HL-60/S4 treated with phorbol 12-myristate 13-acetate at 8.2 ng/mL for 4 days and 3 days (cell line): Measurements from ENCODE around the gene FAM181A.

ENCODE experiments used
- in situ Hi-C: fragments of 300-500 bp; cut with MboI; formaldehyde crosslinking; loops from 2 replicates; pipeline ENCODE4 v1.15.0; 2022; ENCODE audit warnings: low sequenced_read_pairs

FAM181A gene

DNA sequence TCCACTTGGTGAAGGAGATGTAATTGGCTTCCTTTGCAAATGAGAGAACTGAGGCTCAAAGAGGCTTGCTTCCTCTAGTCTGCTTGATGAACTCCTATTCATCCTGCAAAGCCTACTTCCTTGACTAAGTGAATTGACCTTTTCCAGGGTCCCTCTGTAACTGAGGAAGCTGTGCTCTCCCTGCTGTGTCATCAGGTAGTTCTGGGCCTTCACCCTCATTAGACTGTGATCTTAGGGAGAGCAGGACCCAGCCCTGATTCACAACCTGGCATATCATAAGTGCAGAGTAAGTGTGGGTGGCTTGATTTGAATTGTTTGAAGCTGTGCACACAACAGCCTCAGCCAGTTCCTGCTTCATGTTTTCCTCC is 32.9 kb downstream of the FAM181A start:
- in situ Hi-C loops, result no loop called here

DNA sequence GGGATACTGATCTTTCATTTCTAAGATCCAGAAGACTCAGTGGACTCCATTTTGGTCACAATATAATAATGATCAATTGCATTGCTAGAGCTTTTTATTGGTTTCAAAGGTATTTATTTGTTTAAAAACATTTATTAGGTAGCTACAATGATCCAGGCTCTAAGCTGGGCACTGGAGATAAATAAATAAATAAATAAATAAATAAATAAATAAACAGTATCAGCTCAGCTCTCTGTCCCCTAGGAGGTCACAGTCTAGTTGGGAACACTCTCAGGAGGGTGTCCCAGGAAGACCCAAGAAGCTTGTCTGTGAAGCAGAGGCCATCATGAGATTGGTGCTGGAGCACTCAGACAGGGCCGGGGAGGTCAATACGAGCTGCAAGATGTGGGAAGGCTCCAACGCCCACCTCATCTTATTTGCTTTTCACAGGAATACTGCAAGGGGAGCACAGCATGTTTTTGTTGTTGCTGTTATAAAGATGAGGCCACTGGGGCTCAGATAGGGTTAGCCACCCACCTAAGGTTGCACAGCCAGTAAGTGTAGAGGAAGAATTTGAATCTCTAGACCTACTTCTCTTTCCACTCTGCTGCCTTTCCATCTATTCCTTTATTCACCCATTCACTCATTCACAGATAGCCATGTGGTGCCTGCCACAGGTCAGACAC is 33.8 kb downstream of the FAM181A start:
- in situ Hi-C loops, result no loop called here

DNA sequence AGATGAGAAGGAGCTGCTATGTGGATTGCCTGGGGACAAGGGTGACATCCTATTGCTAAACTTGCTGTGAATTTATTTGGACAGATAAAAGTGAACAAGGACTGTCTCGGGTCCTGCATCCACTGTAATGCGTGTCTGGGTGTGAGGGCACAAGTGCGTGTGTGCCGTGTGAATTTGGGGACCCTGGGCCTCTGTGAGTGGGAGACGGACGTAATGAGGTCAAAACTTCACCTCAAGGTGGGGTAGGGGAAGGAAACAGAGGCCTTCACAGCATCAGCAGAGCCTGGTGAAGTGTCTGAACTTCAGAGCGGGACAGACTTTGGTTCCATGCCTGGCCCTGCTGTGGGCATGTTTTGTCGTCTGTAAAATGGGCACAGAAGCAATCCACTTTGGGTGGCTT is 34.5 kb downstream of the FAM181A start:
- in situ Hi-C loops, result no loop called here

DNA sequence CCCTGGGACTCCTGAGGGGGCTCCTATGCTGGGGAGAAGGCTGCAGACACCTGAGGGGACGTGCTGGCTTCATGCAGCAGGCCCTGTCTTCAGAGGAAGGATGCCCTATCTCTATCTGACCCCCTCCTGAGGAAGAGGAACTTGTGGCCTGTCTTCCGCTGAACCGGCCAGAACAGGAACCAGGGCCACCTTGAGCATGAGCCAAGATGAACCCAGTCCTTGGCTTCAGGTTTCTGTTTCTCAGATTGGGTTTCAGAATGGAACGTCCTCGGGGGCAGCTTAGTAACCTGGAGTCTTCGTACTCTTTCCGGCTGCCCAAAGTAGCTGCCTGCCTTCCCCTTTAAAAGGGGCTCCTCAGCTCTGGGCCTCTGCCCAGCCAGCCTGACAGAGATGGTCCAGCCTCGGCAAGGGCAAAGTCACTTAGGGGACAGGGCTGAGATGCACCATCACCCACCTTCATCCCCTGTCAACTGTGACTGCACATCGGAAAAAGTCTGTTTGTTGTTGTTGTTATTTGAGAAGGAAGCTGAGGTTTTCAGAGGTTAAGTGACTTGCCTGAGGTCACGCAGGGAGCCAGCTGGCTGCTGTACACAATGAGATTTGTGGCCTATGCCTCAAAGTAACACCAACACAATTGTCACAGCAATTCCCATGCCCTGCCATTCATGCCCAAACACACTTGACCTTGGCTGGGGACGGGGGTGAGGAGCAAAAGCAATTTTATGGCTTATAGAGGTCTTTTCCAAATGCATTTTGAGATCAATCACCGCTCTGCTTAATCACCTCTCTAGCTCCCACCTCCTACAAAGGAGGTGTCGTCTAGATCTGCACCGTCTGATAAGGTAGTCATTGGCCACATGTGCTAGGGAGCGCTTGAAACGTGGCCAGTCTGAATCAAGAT is 35.8 kb downstream of the FAM181A start:
- in situ Hi-C loops, result no loop called here

DNA sequence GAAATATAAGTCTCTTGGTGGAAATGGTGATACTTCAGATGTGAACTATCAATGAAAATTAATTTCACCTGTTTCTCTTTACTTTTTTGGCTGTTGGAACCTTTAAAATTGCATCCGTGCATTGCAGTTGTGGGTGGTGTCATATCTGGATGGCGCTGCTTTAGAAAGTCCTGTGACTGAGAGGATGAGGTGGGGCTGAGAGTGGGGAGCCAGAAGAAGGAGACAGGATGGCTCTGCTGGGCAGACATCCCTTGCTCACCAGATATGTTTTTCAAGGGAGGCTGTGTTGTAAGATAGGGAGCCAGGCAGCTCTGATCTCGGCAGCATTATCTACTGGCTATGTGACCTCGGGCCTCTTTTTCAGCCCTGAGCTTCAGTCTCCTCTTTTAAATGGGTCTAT is 36.5 kb downstream of the FAM181A start:
- in situ Hi-C loops, result no loop called here

DNA sequence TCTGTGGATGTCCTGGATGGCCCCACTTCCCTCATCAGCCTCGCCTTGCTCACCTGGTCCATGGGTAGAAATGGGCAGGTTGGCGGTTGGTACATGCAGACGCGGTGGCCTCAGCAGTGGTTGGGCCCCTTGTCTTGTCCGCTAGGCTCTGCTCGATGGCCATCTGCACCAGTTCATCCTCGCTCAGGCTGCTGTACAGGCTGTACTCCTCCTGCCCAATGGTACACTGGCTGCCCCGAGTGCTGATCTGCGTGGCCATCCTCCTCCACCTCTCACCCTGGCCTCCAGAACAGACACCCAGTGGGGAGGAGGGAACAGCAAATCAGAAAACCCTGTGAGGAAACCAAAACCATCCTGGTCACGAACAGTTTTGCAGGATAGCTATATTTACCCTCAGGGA is 37.1 kb downstream of the FAM181A start:
- in situ Hi-C loops, result no loop called here

DNA sequence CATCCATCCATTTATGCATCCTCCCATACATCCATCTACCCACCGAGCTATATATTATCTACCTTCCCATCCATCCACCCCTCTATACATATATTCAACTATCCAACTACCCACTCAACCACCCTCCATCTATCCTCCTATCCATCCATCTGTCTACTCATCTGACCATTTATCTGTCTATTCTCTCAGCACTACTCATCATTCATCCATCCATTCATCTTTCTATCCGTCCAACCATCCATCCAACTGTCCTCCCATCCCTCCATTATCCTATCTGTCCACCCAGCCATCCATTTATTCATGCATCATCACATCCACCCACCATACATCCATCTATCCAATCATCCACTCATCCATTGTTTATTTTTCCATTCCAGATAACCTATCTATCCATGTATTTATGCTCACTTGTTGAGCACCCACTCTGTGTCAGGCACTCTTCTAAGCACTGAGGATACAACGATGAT is 37.7 kb downstream of the FAM181A start:
- in situ Hi-C loops, result no loop called here

DNA sequence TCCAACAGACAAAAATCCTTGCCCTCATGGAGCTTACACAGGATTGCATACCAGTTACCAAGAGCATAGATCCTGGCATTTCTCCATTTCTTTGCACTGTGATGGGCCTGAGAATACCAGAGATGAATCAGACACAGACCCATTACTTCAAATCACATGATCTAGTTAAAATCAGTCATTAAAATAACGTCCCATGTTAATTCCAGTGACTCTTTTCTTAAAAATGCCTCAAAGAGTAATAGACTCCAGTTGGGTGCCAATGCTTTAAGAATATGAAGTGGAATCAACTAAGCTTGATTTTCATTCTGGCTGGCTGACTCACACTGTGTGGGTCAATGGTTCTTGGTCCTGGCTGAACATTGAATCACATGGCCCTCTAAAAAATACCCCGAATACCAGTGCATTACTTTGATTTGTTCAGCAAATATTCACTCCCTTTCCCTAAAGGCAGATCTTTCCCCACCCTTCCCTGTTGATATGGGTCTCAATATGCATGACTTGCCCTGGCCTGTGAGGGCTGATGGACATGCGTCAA is 38.2 kb downstream of the FAM181A start:
- in situ Hi-C loops, result no loop called here

DNA sequence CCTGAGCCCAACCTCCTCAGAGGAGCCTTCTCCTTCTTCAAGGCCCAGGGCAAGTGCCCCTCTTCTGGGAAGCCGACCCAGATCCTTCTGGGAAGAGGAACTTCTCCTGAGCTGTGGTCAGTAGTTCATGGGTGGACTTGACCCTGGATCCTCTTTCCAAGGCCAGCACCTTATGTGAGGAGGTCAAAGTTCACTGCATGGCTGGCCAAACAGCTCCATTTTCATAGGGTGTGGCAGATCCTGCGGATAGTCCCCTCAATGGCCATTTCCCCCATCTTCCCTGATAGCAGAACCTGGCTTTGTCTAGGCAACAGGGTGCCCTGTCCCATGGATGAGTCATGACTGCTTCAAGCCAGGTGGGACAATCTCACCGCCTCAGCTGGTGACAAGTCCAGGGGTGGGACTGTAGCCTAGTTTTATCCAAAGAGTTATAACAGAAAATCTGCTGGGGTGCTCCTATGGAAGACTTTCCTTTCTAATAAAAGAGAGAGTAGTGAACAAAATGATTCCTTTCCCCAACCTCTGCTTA is 38.9 kb downstream of the FAM181A start:
- in situ Hi-C loops, result no loop called here

DNA sequence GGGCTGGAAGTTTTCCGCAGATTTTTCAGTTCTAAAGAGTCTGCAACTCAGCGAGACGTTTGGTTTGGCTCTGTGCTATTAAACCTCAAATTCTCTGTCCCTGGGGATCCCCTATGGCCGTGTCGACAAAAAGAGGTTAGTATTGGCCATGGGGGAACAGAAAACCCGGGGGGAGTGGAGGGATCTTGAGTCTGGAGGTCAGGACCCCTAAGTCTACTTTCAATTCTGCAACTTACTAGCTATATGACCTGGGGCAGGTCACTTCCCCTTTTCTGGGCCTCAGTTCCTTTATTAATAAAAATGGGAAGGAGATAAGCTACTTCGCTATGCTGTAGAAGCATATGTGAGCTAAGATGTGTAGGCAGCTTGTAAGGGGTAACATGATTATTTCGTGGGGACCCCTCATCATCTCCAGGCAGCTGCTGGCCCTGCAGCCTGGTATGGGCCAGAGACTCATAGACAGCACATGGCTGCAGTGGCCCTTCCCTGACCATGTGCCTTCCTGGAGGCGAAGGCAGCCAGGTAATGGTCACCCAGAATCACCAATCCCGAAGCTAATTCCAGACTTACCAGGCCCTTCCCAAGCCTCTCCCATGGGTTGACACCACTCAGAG is 40.6 kb downstream of the FAM181A start:
- in situ Hi-C loops, result no loop called here

DNA sequence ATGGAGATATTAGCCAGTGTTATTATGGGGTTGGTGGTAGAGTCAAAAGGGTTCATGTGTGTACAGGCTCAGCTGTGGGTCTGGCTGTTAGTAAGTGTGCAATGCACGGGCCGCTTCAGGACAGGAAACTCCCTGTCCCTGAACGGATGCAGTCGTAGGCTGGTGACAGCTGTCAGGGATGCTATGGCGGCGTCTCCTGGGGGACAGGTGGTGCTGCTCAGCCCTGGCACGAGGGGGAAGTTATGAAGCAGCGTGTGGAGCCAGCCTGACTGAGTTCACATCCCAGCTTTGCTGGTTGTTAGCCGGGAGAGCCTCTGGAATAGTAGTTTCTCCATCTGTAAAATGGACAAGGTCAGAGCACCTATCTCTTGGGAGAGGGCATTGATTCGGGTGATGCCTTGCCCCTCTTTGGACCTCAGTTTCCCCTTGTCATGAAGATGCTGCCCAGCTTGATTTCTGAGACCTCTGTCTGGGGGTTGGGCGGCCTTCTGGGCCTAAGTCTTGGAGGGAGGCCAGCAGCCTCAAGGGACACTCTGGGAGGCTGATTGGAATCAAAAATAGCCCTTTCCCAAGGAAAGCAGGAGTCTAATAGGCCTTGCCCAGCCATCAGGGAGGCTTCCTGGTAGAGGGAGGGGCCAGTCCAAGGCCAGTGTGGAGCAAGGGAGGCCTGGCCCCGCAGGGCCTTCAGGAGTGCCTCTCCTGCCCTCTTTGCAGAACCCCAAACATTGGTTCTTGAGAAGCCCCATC is 42.1 kb downstream of the FAM181A start:
- in situ Hi-C loops, result no loop called here

DNA sequence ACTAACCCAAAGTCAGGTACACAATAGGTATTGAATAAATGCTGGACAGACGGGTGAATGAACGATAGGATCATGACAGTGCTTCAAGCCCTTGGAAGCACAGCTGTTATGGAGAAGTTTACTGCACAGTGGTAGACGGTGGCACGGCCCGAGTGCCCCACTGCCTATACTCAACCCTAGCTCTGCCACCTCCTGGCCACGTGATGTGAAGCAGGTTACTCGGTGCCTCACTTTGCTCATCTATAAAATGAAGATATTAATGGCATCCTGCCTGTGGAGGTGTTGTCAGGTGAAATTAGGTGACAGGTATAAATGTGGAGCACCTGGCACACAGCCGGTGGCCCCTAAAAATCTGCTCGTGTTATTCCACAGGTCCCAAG is 43.4 kb downstream of the FAM181A start:
- in situ Hi-C loops, result no loop called here

DNA sequence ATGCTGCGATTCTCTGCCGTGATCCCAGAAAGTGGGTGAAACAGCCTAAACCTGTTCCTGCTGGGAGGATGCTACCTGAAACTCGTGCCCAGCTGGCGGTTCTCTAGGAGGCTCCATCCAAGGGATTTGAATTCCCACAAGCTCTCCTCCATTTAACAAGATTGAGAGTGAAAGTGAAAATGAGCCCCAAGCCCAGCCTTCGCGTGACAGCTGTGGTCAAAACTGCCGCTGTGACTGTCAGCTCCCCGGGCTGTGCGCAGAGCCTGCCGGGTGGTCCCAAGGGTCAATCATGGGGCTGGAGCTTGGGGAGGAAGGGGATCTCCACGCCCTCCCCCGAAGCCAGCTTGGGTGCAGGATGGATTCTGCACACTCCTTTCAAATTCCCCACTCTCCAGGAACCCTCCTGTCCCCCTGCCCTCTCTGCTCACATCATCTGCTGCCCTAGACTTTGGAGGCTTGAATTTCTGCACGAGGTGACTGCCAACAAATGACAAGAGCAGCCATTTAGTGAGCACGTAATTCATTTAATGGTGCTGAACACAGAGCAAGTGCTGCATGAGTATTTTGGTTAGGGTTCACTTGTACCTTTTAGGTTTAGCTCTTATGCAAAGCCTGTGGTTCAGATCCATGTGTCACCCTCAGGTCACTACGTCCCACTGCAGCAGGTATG is 44.0 kb downstream of the FAM181A start:
- in situ Hi-C loops, result no loop called here

DNA sequence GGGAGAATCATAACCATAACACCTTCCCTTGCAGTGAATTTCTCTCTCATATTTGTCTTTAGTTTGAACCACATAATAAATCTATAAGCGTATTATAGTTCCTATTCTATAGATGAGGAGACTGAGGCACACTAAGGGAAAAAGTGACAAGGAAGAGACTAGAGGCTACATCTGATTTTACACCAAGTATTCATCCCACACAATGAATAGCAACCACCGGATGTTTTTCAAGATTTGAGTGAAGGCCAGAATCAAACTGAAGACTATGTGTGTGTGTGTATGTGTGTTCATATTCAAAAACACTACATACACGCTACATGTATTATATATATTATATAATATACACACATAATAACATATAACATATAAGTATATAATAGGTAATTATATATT is 44.5 kb downstream of the FAM181A start:
- in situ Hi-C loops, result no loop called here

DNA sequence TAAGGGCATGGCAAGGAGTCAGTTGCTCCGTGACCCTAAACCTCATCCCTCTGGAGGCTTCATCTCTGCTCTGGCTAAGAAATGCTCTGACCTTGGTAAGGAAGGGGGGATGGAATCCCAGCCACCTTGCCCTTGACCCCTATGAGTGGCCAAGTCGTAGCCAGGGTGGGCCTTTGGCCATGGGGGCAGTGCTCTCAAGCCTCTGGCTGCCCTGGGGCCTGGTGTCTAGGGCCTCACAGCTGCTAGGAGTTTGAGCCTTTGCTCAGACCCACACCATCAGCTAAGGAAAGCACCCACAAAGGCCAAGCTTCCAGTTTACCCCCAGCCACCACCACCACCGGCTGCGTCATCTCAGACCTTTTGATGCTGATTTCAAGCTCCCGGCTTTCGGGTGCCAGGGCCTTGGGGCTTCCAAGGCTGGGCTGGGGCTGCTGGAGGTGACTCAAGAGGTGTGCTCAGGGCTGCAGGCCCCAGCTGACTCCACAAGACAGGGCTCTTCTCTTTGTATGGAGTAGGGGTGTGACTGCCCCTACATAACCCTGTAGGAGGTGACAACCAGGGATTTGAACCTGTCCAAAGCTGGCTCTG is 45.6 kb downstream of the FAM181A start:
- in situ Hi-C loops, result no loop called here

DNA sequence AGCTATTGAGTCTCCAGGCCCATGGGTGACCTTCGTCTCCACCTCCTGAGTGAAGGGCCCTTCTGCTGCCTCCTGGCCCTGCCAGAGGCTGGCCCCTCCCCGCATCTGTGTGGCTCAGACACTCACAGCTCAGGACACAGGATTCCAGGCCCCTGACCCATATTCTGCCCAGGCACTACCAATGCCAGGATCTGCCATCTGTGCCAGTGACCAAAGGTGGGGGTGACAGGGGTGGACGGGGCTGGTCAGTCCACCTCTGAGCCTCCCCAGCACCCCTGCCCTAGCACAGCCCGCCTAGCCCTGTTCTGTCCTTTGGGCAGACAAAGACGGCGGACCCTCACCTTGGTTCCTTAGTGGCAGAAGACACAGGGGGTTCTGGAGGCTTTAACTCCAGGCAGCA is 46.5 kb downstream of the FAM181A start:
- in situ Hi-C loops, result no loop called here

DNA sequence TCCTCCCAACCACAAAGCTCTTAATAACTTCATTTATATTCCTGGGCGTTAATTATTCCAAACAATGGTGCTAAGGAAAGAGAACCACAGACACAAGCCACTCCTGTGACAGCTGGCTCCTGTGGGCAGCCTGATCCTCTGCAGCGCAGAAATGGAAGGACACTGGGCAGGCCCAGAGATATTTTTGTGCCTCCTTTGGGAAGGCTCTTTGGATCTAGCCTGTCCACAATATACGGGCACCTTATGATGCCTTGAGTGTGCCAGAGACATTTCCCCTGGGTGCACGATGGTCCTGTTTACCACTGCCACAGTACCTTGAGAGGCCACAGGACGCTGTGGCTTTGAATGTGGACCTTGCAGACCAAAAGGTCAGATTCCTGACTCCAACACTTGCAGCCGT is 47.2 kb downstream of the FAM181A start:
- in situ Hi-C loops, result no loop called here

DNA sequence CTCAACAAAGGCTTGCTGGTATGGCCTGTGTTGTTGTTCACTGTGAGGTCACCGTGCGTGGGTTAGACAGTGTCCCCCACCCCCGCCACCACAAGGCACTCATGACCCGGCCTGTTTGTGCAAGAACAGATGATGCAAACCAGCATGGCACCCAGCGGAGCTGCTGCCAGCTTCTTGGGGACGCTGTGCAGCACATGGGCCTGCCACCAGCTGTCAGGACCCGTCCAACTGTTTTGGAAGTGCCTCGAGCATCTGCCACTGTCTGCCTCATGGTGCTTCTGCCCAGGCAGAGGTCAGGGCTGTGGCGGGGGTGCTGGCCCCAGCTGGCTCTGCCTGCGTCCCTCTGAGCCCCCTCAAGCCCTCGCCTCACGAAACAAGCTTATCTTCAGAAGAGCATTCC is 47.7 kb downstream of the FAM181A start:
- in situ Hi-C loops, result no loop called here

DNA sequence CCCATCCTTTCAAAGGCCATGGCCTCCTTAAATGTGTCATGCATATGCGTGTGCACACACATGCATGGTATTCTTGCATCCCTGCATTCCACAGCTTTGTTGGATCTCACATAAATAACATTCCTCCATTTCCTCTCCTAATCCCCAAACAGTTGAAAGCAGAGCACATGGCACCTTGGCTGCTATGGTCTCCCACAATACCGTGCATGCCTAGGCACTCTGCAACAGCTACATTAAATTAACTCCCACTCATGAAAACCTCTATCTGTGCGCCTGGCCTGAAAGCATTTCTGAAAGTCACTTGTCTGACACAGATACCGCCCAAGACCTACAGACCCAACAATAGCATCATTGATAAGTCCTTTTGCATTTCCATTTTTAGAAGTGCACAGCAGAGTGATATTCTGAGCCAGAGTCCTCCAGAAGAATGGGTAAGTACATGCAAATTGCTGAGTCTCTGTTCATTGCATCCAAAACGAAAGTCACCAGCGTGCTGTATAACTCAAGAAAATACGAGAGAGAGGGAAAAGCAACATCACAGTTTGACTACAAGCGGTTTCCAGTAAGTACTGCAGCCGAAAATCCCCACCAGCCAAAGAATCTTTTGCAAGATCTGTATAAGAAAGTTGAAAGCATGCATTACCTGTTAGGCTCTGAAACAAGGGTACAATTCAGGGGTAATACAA is 48.8 kb downstream of the FAM181A start:
- in situ Hi-C loops, result no loop called here
